Cardiac fibroblast (primary cell): Measurements from ENCODE around the gene WT1.

Experiments used
- DNase-seq, 2 donors: peaks; one replicate each; pipeline versions ENCODE4 v3.0.0 to v3.0.0-alpha.2; 2010; ENCODE audit warnings: low read depth in 2 of 2
- H3K4me3 ChIP-seq, 2 donors: replicated peaks in 1 of 2; 1 replicate in 1 of 2; 2 replicates in 1 of 2; pipeline ENCODE4 v1.5.1; 2011; ENCODE audit warnings: low read depth in 2 of 2, low read length in 2 of 2, mild to moderate bottlenecking in 2 of 2, moderate library complexity in 1 of 2
- TF ChIP-seq, protein P1 (sequence below): IDR thresholded peaks from one replicate; pipeline ENCODE4 v1.5.1; 2011; ENCODE audit warnings: low read depth, mild to moderate bottlenecking, low read length, inconsistent platforms

WT1 gene

DNA sequence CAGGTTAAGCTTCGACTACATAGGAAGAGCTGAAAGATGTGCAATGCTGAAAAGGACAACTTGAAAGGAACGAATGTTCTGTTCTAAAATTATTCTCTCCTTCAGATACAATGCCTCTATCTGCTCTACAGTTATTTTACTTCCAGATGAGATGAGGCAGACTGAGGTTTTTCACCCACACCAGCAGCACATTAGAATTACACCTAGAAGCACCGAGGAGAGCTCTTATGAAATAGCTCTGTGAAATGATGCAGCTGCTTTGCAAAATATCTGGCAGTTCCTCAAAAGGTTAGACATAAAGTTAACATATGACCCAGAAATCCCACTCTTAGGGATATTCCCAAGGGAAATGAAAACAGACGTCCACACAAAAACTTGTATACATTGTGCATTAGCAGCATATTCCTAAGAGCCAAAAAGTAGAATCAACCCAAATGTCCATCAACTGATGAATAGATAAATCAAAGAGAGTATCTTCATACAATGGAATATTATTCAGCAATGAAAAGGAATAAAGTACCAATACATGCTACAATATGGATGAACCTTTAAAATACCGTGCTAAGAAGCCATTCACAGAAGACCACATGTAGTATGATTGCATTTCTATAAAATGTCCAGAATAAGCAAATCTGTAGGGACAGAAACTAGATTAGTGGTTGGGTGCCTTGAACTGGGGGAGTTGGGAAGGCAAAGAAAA, 34.5 kb downstream of the WT1 start:
- TF ChIP-seq, protein P1, sequence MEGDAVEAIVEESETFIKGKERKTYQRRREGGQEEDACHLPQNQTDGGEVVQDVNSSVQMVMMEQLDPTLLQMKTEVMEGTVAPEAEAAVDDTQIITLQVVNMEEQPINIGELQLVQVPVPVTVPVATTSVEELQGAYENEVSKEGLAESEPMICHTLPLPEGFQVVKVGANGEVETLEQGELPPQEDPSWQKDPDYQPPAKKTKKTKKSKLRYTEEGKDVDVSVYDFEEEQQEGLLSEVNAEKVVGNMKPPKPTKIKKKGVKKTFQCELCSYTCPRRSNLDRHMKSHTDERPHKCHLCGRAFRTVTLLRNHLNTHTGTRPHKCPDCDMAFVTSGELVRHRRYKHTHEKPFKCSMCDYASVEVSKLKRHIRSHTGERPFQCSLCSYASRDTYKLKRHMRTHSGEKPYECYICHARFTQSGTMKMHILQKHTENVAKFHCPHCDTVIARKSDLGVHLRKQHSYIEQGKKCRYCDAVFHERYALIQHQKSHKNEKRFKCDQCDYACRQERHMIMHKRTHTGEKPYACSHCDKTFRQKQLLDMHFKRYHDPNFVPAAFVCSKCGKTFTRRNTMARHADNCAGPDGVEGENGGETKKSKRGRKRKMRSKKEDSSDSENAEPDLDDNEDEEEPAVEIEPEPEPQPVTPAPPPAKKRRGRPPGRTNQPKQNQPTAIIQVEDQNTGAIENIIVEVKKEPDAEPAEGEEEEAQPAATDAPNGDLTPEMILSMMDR, result no peak
- peak; percentile 51 to 67 for DNase-seq
- H3K4me3 ChIP-seq, result no peak overlapping the region

DNA sequence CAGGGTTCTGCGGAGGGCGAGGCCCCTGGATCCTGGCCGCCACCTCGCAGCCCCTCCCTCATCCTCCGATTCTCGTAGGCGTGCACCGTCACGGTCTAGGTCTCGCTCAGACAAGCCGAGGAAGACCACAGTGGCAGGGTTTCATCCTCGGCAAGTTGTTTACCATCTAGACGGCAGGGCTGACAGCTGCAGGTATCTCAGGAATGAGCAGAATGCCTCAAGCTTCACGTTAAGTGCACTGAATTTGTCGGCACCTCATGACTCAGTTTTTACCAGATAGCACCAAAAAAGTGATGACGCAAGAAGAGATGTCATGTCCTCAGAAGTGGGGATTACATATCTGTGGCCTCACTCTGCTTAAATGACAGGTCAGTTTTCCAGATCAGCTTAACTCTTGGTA, 35.1 kb downstream of the WT1 start:
- no peak overlapping the region for H3K4me3 ChIP-seq
- TF ChIP-seq, protein P1, result no peak
- DNase-seq, result peak; percentile 77 to 84

DNA sequence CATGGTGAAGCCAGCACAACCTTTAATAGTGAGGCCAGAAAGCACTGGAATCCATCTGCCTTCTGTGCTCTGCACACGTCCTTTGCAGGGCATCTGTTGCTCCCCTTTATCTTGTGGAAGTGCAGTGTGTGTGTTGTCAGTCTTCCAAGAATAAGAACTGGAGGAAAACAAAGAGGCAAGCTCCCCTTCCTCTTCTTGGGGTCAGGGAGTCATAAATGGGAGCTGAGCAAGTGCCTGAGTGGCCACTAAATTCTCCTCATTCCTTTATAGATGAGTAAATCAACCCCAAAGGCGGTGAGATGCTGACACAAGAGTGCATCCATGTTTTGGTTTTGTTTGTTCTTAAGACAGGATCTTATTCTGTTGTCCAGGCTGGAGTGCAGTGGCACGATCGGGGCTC, 38.3 kb downstream of the WT1 start:
- TF ChIP-seq, protein P1, result no peak
- H3K4me3 ChIP-seq, result no peak overlapping the region
- peak; percentile 73 to 84 for DNase-seq

GRCh38 chr11:32396331-32396730, 39.0 kb downstream of the WT1 start:
- no peak for DNase-seq
- TF ChIP-seq, protein P1, result no peak
- no peak overlapping the region for H3K4me3 ChIP-seq

DNA sequence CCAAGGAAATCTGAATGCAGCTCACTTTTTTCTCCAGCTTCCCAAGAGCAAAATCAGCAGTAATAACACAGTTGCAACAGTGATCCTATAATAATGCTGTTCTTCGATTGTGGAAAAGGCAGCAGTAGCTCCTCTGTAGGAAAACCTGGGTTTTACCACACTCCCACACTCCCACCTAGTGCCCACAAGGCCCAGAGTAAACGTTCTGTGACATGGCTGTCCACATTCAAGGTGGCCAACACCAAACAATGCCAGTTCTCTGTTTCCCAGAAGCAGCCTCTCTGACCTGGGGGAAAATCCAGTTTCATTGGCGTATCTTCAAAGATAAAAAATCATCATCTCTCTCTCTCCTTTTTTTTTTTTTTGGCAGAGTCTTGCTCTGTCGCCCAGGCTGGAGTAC, 40.2 kb downstream of the WT1 start:
- no peak overlapping the region for H3K4me3 ChIP-seq
- TF ChIP-seq, protein P1, result no peak
- DNase-seq, result no peak

DNA sequence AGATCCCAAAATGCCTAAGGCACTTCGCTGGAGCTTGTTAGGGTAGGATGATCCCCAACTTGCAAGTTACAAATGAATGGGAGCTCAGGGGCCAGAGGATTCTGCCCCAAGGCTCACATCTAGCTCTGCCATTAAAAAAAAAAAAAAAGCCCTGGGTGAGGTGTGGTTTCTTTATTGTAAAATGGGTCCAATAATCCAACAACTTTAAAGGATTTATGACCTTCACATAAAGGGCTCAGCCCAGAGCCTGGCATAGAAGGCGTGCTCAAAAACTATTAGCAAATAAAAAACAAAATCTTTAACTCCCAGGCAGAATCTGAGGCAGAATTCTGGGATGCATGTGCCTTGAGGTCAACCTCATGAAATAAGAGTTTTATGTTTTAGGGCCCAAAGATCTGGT, 42.5 kb downstream of the WT1 start:
- H3K4me3 ChIP-seq, result no peak overlapping the region
- DNase-seq, result no peak
- TF ChIP-seq, protein P1, result no peak

- DNase-seq, result peak; percentile 92 to 95
- TF ChIP-seq, protein P1, result no peak
- no peak overlapping the region for H3K4me3 ChIP-seq
Measured at GRCh38 chr11:32391956-32392553, 43.3 kb downstream of the WT1 start.
